Activated naive CD8-positive, alpha-beta T cell treated with anti-CD3 and anti-CD28 coated beads for 36 hours (primary cell): ENCODE measurements around the gene RTN4R. TPM values are rescaled to one million over a fixed set of nuclear protein-coding genes. Genes with fewer than 3 reads are reported as not detected.

Source experiments
- DNase-seq: peaks from one replicate; pipeline ENCODE4 v3.0.0; 2021
- H3K27ac Mint-ChIP-seq: one replicate; pipeline ENCODE4 v1.8.0; 2022; ENCODE audit warnings: mild to moderate bottlenecking, moderate library complexity, mixed read lengths
- H3K27me3 Mint-ChIP-seq: one replicate; pipeline ENCODE4 v1.8.0; 2022; ENCODE audit warnings: mild to moderate bottlenecking, mixed read lengths
- H3K36me3 Mint-ChIP-seq: one replicate; pipeline ENCODE4 v1.8.0; 2021; ENCODE audit warnings: mild to moderate bottlenecking, mixed read lengths
- H3K4me1 Mint-ChIP-seq: one replicate; pipeline ENCODE4 v1.8.0; 2021; ENCODE audit warnings: mixed read lengths
- H3K4me3 Mint-ChIP-seq: one replicate; pipeline ENCODE4 v1.8.0; 2022; ENCODE audit warnings: mild to moderate bottlenecking, moderate library complexity, mixed read lengths
- H3K9me3 Mint-ChIP-seq: one replicate; pipeline ENCODE4 v1.8.0; 2022; ENCODE audit warnings: mixed read lengths
- total RNA-seq, 2 experiments: library from RNA; stranded (reverse); gene quantifications; one replicate each; pipeline ENCODE4 v1.2.3, GENCODE V29; 2021

The RTN4R gene
- total RNA-seq, 2 experiments from 2014 or later: 3.2 to 3.5 TPM

- Mint-ChIP-seq H3K9me3 (peaks cover 3% of the 10 kb centered on the region), H3K4me3 (no peak overlapping the region), H3K27ac (no peak overlapping the region), H3K27me3 (no peaks in the 10 kb centered on the region), H3K4me1 (no peaks in the 10 kb centered on the region), H3K36me3 (no peaks in the 10 kb centered on the region)
- DNase-seq: no peak
Measured at GRCh38 chr22:20221421-20222340, 46.4 kb downstream of the RTN4R start.

DNA sequence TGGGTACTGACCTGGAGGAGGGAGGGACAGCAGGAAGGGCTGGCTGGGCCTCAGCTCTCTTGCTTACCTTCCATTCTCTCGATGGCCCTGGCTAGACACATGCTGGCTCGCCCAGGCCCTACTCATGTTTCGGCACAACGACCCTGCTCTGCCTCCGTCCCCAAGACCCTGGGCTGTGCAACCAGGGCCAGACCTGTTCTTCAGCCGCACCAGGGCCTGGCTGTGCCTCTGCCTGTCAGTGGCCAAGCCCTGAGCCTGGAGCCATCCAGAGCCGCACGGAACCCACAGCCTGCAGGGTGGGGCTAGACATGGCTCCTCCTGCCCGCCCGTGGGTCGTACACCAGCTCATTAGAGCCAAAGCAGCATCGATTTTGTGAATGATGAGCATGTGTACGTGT is 47.5 kb downstream of the RTN4R start:
- H3K9me3 Mint-ChIP-seq: peaks cover 3% of the 10 kb centered on the region
- no peaks in the 10 kb centered on the region for H3K27me3 Mint-ChIP-seq
- no peak overlapping the region for H3K4me3 Mint-ChIP-seq
- H3K27ac Mint-ChIP-seq: no peak overlapping the region
- DNase-seq: no peak
- H3K4me1 Mint-ChIP-seq: no peaks in the 10 kb centered on the region
- no peaks in the 10 kb centered on the region for H3K36me3 Mint-ChIP-seq

DNA sequence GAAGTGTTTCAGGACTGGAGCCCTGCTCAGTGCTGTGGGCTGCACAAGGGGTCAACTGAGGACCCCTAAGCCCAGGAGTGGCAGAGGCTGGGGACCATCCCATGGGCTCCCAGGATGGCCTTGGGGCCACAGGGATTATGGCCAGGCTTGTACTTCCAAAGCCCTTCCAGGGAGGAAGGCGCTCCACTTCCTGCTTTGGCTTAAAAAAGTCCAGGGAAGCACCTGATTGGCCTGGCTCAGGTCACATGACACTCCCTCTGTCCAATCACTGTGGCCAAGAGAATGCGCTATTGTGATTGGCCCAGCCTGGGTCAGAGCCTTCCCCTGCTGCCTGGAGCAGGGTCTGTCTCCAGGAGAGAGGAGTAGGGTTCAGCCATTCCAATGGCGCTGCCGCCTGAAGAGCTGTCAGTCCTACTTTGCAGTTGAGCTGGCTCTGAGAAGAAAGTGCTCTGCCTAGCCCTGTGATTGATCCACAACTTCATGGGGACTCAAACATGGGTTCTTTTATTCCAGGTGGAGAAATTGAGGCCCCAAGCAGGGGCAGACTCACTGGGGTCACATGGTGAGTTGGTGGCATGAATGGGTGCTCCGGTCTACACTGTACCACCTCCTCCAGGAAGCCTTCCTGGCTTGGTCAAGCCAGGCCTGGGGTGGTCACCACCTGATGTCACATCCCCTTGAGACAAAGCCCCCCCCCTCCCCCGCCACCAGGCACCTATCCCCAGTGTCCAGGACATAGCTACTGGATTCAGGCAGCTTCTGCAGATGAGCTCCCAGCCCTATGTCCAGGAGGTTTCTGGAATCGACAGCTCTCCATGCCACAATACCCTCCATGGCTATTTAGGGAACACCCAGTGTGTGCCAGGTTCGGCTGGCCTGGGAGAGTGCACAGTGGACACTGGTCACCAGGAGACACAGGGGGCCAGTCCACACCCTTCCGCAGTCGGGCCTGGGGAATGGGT is 48.2 kb downstream of the RTN4R start:
- Mint-ChIP-seq H3K36me3 (no peaks in the 10 kb centered on the region), H3K27ac (no peak overlapping the region), H3K4me1 (no peaks in the 10 kb centered on the region), H3K4me3 (no peak overlapping the region), H3K9me3 (no peaks in the 10 kb centered on the region), H3K27me3 (no peaks in the 10 kb centered on the region)
- DNase-seq: no peak

GRCh38 chr22:20218987-20219386 is 49.1 kb downstream of the RTN4R start:
- Mint-ChIP-seq H3K9me3 (no peaks in the 10 kb centered on the region), H3K36me3 (no peaks in the 10 kb centered on the region), H3K27ac (no peak overlapping the region), H3K4me3 (no peak overlapping the region), H3K4me1 (no peaks in the 10 kb centered on the region), H3K27me3 (no peaks in the 10 kb centered on the region)
- no peak for DNase-seq

DNA sequence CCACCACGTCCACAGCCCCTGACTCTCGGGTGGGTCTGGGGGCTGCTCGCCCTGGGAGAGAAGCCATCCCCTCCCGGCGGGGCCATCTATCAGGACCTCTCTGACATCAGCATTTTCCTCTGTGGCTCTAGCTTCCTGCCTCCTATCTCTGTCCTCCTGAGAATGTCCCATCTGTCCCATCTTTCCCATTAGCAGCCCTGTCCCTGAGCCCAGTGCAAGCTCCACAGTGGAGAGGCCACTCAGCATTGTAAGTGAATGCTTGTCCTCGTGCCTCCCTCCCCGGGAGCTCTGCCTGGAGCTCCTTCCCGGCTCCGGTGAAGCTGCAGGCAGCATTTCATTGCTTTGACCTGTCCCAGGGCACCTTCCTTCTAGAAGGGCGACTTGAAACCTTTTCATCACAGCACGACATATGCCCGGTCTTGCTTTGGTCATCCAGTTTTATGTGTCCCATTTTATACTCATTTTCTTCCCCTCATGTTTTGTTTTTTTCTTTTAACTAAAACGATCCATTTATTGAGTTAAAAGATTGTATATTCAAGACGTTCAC is 49.7 kb downstream of the RTN4R start:
- no peak overlapping the region for H3K27ac Mint-ChIP-seq
- no peak for DNase-seq
- H3K4me1 Mint-ChIP-seq: no peaks in the 10 kb centered on the region
- H3K9me3 Mint-ChIP-seq: no peaks in the 10 kb centered on the region
- H3K4me3 Mint-ChIP-seq: no peak overlapping the region
- H3K36me3 Mint-ChIP-seq: no peaks in the 10 kb centered on the region
- H3K27me3 Mint-ChIP-seq: no peaks in the 10 kb centered on the region

GRCh38 chr22:20217563-20217962 is 50.6 kb downstream of the RTN4R start:
- H3K9me3 Mint-ChIP-seq: no peaks in the 10 kb centered on the region
- no peaks in the 10 kb centered on the region for H3K4me1 Mint-ChIP-seq
- H3K27me3 Mint-ChIP-seq: no peaks in the 10 kb centered on the region
- no peak overlapping the region for H3K27ac Mint-ChIP-seq
- no peaks in the 10 kb centered on the region for H3K36me3 Mint-ChIP-seq
- no peak overlapping the region for H3K4me3 Mint-ChIP-seq
- no peak for DNase-seq

DNA sequence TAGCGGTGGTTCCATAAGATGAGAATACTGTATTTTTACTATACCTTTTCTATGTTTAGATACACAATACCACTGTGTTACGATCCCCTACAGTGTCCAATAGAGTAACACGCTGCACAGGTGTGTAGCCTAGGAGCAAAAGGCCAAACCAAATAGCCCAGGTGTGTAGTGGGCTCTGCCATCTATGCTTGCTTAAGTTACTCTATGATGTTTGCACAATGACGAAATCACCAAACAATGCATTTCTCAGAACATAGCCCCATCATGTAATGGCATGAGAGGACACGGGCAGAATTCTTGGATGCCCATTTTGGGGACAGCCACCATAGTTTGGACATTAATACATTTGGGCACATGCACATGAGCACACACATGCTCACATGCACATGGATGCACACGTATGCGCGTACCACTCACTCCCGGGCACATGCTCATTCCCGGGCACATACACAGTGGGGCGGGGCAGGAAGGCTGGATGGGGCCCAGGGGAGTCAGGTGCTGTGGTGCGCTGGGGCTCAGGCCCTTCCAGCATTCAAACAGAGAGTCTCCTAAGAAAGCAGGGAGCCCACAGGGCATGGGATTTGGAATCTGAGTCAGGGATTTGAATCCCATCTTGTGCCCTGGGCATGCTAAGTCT is 51.1 kb downstream of the RTN4R start:
- no peak for DNase-seq
- Mint-ChIP-seq H3K27ac (no peak overlapping the region), H3K4me3 (no peak overlapping the region), H3K4me1 (no peaks in the 10 kb centered on the region), H3K36me3 (no peaks in the 10 kb centered on the region), H3K27me3 (no peaks in the 10 kb centered on the region), H3K9me3 (no peaks in the 10 kb centered on the region)

GRCh38 chr22:20215742-20216141 is 52.4 kb downstream of the RTN4R start:
- Mint-ChIP-seq H3K27me3 (no peaks in the 10 kb centered on the region), H3K27ac (no peak overlapping the region), H3K36me3 (no peaks in the 10 kb centered on the region), H3K9me3 (no peaks in the 10 kb centered on the region), H3K4me1 (no peaks in the 10 kb centered on the region), H3K4me3 (no peak overlapping the region)
- DNase-seq: no peak

DNA sequence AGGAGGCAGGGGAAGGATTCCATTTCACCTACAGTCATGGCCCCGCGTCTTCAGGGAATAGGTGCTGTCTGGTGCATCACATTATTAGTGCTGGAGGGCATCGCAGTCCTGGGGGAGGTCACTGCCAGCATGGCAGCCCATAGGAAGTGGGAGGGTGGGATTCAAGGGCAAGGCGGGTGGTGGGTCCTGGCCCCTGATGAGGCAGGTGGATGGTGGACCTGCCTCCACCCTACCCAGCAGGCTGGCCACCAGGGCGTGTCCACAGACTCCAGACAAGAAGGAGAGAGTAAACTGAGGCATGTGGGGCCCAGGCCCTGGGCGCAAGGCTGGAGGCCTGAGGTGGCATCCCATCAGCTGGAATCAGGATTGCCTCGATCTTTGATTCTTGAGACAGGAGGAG is 53.3 kb downstream of the RTN4R start:
- Mint-ChIP-seq H3K9me3 (no peaks in the 10 kb centered on the region), H3K4me1 (no peaks in the 10 kb centered on the region), H3K36me3 (no peaks in the 10 kb centered on the region), H3K27me3 (no peaks in the 10 kb centered on the region), H3K4me3 (no peak overlapping the region), H3K27ac (no peak overlapping the region)
- DNase-seq: no peak

DNA sequence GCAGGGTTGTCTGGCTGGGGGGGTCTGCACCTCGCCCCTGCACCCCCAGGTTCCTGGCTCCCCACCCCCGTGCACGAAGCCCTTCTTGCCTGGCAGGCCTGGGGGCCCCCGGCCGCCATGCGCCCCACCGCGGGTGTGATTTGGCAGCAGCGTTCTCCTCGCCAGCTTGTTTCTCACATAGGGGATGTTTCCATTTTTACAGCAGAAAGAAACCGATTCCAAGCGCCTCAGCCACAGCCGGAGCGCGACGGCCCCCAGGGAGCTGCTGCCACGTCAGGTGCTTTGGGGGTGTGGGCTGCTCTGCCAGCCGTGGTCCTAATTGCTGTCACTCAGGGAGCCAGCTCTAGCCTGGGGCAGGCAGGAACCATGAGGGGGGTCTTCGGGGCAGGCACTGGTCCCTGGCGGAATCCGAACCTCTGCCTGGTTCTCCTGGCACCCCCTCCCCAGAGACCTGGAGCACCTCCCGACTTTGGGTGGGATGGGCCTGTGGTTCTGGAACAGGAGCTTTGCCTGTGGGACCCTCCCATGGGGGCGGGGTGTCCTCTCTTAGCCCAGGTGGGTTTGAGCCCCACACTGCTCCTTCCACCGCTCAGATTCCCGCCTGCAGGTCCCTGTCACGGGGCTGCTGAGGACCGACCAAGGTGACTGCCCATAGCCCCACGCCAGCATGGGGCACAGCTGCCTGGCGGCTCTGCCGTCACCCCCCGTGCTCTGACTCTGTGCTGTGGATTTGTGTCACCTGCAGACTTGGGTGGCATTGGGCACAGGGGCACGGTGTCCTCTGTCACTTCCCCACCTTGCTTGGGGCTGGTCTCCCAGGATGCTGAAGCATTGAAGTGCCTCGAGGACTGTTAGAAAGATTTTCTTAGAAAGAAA is 54.0 kb downstream of the RTN4R start:
- no peaks in the 10 kb centered on the region for H3K27me3 Mint-ChIP-seq
- DNase-seq: no peak
- no peak overlapping the region for H3K27ac Mint-ChIP-seq
- H3K9me3 Mint-ChIP-seq: no peaks in the 10 kb centered on the region
- no peak overlapping the region for H3K4me3 Mint-ChIP-seq
- H3K4me1 Mint-ChIP-seq: no peaks in the 10 kb centered on the region
- H3K36me3 Mint-ChIP-seq: no peaks in the 10 kb centered on the region

- Mint-ChIP-seq H3K27me3 (no peaks in the 10 kb centered on the region), H3K9me3 (no peaks in the 10 kb centered on the region), H3K27ac (no peak overlapping the region), H3K4me3 (no peak overlapping the region), H3K4me1 (peaks cover 4% of the 10 kb centered on the region), H3K36me3 (no peaks in the 10 kb centered on the region)
- DNase-seq: no peak
Measured at GRCh38 chr22:20212754-20213699, 55.1 kb downstream of the RTN4R start.

DNA sequence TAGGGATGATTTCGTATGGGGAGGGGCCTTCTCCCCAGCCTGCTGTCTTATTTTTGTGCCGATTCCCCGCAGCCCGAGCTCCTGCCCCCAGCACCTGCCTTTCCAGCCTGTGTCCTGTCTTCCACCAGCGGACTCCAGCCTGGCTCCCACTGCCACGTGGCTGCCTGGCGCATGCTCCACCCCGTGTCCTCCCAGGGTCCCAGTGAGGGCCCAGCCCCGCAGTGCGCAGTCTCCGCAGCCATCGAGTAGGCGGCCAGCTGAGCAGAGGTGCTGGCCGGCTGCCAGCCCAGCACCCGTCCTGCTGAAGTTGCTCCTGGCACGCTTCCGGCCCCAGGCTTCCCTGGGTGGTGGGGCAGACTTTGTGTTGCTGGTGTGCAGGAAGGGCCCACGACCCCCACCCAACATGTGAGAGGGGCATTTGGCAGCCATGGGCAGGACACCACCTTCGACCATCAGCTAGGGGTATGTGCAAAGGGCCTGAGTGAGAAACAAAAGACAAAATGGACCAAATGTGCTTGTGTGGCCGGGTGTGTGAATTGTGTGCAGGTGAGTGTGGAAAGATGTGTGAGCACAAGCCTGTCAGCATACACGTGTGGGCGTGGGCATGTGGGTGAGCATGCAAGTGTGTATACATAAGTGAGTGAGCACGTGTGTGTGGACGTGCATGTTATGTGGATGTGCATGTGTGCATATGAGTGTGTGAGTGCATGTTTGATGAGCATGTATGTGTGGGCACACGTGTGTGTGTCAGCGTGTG is 55.9 kb downstream of the RTN4R start:
- Mint-ChIP-seq H3K27ac (no peak overlapping the region), H3K4me1 (peaks cover 7% of the 10 kb centered on the region), H3K4me3 (peak overlapping the region; percentile 37), H3K36me3 (no peaks in the 10 kb centered on the region), H3K9me3 (no peaks in the 10 kb centered on the region), H3K27me3 (no peaks in the 10 kb centered on the region)
- no peak for DNase-seq
